ENCODE data around the gene SND1. TPM values are rescaled to one million over a fixed set of nuclear protein-coding genes. Genes with fewer than 3 reads are reported as not detected.

The SND1 gene
- total RNA-seq, 1 donor = 202 TPM

DNA sequence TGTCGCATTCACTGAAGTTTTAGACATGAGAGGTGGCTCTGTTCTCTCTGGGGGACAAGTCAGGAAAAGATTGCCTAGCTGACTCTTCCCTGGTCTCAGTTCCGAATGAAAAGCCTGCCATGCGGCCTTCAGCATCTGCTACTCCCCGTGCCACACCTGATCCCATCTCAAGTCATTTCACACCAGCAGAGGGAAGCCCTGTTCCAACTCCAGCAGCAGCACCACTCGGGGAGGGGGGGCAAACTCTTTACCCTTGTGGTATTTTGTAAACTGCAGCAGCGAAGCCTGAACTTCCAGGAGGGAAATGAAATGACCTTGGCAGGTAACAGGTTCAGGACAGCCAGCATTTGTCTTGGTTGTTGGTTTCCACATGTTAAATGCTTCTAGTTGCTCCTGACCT lies 365.5 kb downstream of the SND1 start:
- TF ChIP-seq, protein P1, sequence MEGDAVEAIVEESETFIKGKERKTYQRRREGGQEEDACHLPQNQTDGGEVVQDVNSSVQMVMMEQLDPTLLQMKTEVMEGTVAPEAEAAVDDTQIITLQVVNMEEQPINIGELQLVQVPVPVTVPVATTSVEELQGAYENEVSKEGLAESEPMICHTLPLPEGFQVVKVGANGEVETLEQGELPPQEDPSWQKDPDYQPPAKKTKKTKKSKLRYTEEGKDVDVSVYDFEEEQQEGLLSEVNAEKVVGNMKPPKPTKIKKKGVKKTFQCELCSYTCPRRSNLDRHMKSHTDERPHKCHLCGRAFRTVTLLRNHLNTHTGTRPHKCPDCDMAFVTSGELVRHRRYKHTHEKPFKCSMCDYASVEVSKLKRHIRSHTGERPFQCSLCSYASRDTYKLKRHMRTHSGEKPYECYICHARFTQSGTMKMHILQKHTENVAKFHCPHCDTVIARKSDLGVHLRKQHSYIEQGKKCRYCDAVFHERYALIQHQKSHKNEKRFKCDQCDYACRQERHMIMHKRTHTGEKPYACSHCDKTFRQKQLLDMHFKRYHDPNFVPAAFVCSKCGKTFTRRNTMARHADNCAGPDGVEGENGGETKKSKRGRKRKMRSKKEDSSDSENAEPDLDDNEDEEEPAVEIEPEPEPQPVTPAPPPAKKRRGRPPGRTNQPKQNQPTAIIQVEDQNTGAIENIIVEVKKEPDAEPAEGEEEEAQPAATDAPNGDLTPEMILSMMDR (IDR thresholded peaks at IDR 0.05; ENCODE audit: insufficient read depth, low read length) = no peak
- DNase-seq (ENCODE audit: low read depth) = no peak
- H3K4me3 ChIP-seq (ENCODE audit: low read depth, low read length) = no peak overlapping the region

DNA sequence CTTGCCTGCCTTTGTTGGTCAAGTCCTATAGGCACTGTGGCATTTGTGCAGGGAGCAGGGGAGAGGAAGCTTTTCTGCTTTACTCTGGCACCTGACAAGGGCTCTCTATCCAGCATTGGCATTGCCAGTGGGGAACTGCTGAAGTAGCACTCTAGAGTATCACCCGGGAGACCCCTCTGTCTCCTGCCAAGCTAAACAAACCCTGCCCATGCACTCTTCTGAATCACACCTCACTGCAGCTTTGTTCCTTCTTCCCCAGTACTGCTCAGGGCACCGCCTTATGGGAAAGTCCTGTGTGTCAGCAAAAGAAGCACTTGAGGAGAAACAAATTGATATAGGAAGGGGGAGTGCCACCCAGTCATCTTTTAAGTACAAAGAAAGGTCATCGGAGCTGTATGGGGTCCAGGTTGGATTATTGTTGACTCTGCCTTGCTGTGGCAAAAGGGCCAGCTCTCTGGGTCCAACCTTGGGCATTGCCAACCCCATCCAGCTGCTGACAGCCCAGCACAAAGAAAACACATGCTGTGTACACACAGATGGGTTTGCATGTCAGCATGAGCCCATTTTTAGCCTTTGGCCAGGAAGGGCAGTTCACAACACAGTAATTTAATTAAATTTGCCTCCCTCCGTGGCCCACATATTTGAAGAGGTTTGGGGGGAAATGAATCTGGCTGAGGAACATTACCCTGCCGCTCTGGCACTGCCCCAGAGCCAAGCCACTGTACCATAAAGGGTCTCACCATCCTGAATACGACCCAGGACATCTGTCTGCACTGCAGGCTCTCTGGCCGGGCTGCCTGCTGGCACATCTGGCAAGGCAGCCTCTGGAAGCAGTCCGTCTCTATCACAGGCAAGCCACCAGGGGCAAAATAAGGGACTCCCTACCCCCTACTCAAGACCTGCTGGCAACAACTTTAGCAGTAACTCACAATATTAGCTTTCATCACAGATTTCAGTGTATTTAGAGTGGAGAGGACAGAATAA lies 366.2 kb downstream of the SND1 start:
- TF ChIP-seq, protein P1 (IDR thresholded peaks at IDR 0.05; ENCODE audit: insufficient read depth, low read length) = no peak
- DNase-seq (ENCODE audit: low read depth) = peak; percentile 50
- H3K4me3 ChIP-seq (ENCODE audit: low read depth, low read length) = no peak overlapping the region

DNA sequence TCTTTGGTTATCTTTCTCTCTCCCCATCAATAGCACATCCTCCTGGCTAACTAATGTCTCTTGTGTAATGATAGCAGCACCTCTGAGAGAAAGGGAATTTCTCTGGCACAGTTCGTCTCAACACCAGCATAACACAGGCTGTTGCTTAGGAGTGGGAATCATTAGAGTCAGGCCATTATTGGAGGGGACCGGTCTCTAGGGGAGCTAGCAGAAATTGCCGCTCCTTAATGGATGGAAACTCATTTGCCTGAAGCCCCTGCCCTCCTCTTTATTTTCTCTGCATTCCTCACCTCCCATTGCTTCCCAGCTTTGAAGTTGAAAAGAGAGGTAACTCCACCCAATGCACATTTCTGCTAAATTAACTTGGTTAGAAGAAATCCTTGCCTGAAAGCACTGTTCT lies 367.3 kb downstream of the SND1 start:
- no peak for DNase-seq (ENCODE audit: low read depth)
- H3K4me3 ChIP-seq (ENCODE audit: low read depth, low read length) = no peak overlapping the region
- TF ChIP-seq, protein P1 (IDR thresholded peaks at IDR 0.05; ENCODE audit: insufficient read depth, low read length) = no peak

DNA sequence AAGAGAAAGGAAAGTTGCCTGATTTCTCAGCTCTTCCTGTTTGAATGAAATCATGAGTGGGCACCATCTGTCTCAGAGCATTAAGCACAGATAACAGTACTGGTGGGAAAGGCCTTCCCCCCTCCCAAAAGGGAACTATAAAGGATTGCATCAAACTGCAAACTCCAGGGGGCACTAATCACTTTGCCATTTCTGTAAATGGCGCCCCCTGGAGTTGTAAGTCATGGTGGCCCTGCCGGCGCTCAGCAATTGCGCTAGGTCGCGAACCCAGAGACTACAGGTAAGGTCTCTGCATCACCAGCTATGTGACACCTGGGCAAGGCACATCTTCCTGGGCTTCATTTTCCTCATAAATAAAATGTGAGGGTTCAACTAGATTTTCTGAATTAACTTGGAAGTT lies 368.2 kb downstream of the SND1 start:
- TF ChIP-seq, protein P1 (IDR thresholded peaks at IDR 0.05; ENCODE audit: insufficient read depth, low read length) = peak; percentile 17
- H3K4me3 ChIP-seq (ENCODE audit: low read depth, low read length) = no peak overlapping the region
- DNase-seq (ENCODE audit: low read depth) = no peak

DNA sequence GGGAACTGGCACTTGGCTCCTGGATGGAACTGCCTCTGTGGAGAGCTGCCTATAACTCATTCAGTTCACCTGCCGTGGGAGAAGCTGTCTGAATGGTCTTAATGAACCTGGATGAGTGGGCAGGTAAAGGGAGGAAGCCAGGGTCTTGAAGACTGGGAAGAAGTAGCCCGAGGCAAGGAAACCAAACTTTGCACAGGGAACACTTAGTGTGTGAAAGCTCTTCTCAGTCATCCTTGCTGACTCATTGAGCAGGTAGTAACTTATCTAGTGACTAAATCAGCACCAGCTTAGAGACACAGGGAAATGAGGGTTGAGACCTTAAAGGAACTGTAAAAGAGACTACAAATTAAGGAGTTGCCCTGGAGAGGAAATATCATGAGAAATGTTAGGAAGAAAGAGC lies 369.4 kb downstream of the SND1 start:
- TF ChIP-seq, protein P1 (IDR thresholded peaks at IDR 0.05; ENCODE audit: insufficient read depth, low read length) = no peak
- no peak overlapping the region for H3K4me3 ChIP-seq (ENCODE audit: low read depth, low read length)
- no peak for DNase-seq (ENCODE audit: low read depth)

DNA sequence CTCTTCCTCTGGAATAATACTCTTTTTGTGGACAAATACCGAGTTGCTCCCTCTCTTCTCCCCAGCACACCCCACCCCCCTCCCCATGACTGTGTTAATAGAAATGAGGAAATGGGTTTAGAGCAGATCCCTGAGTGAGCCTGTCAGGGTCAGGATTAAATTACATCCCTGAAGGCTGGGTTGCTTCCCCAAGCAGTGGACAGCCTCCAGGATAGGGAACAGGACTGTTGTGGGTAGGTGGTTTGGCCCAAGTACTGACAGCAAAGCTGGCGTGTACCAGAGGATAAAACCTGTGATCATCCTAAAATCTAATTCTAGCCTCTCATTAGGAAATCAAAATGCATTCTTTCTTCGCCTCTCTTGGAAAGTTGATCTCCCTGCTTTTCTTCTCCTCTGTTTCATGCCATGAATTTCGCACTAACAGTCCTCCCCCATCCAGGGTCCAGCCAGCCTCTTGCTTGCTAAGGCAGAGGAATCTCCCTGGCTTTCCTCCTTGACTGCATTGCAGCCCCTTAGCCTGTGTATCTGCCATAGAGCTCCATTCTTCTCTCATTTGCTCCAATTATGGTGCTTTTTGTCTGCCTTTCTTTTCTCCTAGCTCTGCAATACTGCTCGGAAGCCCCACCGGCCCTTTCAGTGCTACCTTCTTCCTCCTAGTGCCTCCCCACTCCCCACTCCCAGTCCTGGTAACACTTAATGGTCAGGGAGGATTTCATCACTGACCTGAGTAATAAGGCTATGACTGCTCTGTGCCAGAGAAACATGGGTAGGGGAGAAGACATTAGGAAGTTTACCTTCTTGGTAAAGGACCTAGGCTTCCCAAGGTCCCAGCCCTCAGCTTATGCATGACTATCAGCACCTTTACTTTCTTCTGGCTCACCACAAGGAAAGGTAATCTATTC lies 370.9 kb downstream of the SND1 start:
- TF ChIP-seq, protein P1 (IDR thresholded peaks at IDR 0.05; ENCODE audit: insufficient read depth, low read length) = no peak
- no peak overlapping the region for H3K4me3 ChIP-seq (ENCODE audit: low read depth, low read length)
- peak; percentile 75 for DNase-seq (ENCODE audit: low read depth)
